HG02884 (cell line): ENCODE data around the gene PSME3IP1.
"Not testable (repeated sequence)": the region's sequence is repeated elsewhere in the genome, so short reads cannot be mapped to it uniquely, and the experiment has no call there.

Source experiments
- ATAC-seq: cut with Tn5 transposase; IDR thresholded peaks from one replicate; pipeline ENCODE4 v1.9.1; 2021; ENCODE audit warnings: mild to moderate bottlenecking, moderate library complexity; ENCODE audit not compliant: unreplicated experiment

The PSME3IP1 gene

DNA sequence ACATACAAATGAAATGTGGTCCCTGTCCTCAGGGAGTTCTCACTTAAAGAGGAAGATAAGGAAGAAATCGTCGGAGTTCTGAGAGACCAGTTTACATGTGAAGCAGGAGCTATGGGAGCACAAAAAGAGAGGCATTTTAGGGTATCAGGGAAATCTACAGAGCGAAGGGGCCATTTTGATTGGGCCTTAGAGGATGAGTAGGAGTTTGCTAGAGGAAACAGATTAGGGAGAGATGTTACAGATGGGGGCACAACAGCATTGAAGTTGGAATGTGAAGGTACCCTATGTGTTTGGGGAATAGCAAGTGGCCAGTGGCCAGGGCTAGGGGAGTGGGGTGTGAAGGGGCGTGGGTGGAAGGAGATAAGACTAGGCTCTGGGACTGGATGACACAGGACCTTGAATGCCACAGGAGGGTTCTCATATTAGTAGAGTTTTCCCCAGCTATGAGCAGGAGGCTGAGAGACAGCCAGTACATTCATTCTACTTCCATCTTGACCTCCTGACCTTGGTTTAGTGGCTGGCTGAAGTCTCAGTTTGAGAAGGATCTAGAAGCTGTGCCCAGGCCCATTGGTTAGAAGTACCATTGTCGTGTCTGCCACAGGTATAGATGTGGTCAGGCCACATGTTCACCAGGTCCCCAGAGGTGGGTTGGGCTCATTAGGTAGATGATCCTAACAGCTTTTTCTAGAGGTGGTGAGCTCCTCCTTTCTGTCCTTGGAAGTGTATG lies 58.6 kb downstream of the PSME3IP1 start:
- ATAC-seq, result no peak

GRCh38 chr16:57126411-57126810 lies 59.4 kb downstream of the PSME3IP1 start:
- ATAC-seq, result no peak

DNA sequence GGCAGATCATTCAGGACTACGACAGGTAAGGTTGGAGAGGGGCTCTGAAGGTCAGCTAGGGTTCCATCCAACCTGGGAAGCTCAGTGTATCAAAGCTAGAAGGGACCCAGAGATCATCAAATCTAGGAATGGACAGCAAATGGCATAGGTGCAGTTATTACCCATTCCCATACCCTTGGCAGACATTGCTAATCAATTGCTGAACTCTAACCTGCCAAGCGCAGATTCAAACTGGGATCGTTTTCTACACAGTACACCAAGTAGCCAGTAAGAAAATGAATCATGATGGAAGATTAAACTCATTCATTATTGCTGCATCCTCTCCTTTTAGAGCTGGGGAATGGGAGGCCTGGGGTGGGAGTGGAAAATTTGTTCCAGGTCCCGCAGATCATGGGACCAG lies 59.9 kb downstream of the PSME3IP1 start:
- ATAC-seq, result no peak

DNA sequence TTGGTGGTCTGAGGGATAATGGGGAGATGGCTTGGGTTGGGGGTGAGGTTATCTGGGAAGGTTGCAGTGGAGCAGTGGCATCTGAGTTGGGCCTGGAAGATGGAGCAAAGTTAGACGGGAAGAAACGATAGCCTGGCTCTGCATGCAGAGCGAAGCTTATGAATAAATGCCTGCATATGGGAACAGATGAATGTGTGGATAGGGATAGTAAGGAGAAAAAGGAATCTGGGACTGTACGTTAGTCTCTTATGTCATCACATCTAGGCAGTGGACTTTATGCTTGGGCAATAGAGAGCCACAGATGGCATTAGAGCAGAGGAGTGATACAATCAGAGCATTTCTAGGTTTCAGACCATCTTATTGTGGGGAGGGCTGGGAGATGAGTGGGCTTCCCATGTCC lies 60.5 kb downstream of the PSME3IP1 start:
- no peak for ATAC-seq

GRCh38 chr16:57123974-57124674 lies 61.7 kb downstream of the PSME3IP1 start:
- no peak for ATAC-seq

- ATAC-seq, result no peak
These were observed 62.4 kb downstream of the PSME3IP1 start for GRCh38 chr16:57123216-57123973.

- no peak for ATAC-seq
These were observed 67.3 kb downstream of the PSME3IP1 start for GRCh38 chr16:57118461-57119084.

DNA sequence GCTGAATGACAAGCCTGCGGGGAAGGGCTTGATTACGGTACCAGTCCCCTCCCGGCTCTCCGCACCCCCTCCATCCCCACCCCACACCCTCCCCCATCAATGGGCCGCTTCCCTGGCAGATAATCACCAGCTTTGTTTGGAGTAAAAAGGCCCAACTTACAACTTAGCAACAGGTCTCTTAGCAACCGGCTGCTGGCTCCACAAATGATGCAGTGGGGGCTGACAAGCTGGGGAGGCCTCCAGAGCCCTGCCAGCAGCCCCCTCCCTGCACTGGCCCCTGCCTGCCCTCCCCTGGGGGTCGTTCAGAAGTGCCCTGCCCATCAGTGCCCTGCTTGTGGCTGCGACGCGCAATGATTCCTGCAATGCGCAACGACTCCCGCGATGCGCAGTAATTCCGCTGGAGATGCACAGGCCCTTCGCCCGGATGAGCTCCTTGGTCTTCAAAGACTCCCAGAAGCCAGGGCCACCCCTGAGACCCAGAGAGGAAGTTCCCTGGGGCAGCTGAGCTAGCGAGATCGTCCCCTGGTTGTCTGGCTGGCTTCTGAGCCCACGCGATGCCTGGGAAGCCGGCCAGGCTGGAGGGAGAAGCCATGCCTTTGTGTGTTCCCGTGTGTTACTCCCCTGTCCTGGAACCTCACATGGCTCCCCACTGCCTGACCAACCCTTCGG lies 70.2 kb downstream of the PSME3IP1 start:
- no peak for ATAC-seq

DNA sequence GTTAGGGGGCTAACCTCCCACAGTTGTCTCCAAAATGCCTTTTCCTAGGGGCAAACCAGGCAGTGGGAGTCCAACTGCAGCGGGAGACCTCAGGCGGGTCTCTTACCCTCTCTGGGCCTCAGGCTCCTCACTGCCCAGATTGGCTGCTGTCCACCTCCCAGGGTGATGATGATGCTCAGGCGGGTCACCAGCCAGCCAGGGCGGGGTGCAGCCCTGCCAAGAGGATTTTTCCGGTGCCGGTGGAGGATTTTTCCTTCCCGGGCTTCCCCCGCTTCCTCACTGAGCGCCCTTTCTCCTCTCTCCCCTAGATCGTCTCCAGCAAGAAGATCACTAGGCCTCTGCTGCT lies 70.7 kb downstream of the PSME3IP1 start:
- no peak for ATAC-seq

GRCh38 chr16:57113664-57114063 lies 72.2 kb downstream of the PSME3IP1 start:
- no peak for ATAC-seq

- no peak for ATAC-seq
These were observed 72.8 kb downstream of the PSME3IP1 start for GRCh38 chr16:57113042-57113453.

DNA sequence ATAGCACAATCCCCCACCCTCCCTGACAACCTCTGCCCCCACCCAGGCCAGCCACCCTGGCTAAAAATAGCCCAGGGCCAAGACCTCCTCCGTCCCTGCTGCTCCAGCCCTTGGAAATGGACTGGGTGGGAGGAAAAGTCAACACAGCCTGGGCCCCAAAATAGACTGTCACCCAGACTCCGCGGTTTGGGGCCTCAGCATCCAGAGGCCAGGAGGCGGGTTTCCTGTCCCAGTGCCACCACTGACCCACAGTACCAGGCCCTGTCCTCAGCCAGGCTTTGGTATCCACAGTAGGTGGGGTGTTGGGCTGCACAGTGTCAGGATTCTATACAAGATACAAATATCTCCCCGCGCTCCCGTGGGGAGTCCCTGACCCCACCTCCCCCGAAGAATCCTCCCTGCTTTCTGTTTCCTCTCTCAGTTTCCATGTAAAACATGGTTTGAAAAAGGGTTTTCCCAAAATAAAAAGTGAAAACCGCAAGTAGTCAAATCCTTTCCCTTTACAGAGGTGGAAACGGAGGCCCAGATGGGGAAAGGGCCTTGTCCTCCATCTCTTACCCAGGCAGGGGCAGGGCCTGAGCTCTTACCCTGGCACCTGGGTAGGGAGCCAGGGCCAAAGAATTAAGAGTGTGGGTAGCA lies 73.3 kb downstream of the PSME3IP1 start:
- ATAC-seq, result no peak

DNA sequence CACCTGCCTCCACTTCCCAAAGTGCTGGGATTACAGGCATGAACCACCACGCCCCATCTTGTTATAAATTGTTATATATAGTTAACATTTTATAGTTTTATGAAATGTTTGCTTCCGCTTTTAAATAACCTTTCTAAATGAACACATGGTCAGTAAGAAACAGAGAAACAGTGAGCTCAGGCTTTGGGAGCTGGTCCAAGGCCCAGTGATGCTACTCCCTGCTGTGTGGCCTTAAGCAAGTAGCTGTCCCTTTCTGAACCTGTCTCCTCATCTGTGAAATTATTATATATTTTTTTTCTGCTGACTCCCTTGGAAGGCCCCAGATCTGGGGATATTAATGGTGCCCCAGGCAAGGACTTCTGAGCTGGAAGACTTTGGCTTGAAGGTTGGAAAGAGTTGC lies 74.4 kb downstream of the PSME3IP1 start:
- no peak for ATAC-seq

- ATAC-seq, result no peak
These were observed 74.9 kb downstream of the PSME3IP1 start for GRCh38 chr16:57110937-57111336.

DNA sequence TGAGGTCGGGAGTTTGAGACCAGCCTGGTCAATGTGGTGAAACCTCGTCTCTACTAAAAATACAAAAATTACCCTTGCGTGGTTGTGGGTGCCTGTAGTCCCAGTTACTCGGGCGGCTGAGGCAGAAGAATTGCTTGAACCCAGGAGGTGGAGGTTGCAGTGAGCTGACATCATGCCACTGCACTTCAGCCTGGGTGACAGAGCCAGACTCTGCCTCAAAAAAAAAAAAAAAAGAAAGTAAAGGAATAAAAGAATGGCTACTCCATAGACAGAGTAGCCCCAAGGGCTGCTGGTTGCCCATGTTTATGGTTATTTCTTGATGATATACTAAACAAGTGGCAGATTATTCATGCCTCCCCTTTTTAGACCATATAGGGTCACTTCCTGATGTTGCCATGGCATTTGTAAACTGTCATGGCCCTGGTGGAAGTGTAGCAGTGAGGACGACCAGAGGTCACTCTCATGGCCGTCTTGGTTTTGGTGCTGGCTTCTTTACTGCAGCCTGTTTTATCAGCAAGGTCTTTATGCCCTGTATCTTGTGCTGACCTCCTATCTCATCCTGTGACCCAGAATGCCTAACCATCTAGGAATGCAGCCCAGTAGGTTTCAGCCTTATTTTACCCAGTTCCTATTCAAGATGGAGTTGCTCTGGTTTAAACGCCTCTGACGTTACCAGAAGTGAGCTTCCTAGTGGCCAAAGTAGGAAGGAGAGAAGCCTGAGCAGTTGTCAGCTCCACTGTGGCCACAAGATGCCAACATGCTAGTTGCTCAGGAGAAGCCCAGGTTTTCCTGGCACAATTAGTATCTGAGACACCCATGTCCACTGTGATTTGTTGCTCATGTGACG lies 76.4 kb downstream of the PSME3IP1 start:
- ATAC-seq, result not testable (repeated sequence)

GRCh38 chr16:57108432-57108831 lies 77.4 kb downstream of the PSME3IP1 start:
- no peak for ATAC-seq

DNA sequence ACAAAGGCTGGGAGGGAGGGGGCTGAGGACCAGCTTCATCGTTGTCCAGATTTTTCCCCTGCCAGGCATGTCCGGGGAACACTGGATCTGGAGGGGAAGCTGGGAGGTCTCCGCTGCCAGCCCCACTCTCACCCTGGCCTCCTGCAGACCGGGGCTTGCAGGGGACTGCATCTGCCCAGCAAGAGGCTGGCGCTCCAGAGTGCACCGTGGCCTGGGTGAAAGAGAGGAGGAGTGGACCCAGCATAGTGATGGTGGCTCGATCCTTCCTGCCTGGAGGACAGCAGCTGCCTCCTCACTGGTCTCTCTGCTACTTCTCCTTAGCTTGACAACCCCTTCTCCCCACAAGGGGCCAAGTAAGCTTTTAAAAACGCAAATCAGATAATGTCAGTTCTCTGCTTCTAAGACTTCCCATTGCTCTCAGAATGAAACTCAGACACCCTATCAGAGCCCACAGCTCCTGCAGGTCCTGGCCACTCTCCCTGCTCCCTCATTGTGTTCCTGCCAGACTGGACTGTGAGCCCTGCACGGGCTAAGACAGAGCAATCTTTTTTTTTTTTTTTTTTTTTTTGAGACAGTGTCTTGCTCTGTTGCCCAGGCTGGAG lies 78.4 kb downstream of the PSME3IP1 start:
- no peak for ATAC-seq

DNA sequence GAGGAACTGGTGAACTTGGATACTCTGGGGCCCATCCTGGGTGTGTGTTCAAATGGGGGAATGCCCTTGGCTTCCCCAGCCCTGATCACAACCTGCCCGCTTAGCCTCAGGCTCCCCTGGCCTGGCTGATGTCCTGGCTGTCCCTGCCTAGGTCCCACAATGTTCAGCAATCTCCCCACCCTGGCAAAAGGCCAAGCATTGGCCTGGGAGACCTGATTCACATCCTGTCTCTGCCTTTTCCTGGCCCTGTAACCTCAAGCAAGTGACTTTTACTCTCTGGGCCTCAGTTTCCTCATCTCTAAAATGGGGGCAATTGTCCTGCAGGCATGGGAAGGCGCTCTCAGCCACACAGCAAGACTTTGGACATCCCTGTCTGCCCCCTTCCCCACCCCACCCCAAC lies 79.1 kb downstream of the PSME3IP1 start:
- ATAC-seq, result no peak

GRCh38 chr16:57105184-57105583 lies 80.7 kb downstream of the PSME3IP1 start:
- ATAC-seq, result no peak
